H7 (cell line): Measurements from ENCODE around the gene MLLT1. TPM values are rescaled to one million over a fixed set of nuclear protein-coding genes. Genes with fewer than 3 reads are reported as not detected.

Experiments
- DNase-seq: peaks from one replicate; pipeline ENCODE4 v3.0.0; 2012
- H3K27me3 ChIP-seq: 2 replicates; pipeline ENCODE4 v1.6.0; 2011; ENCODE audit warnings: mild to moderate bottlenecking, low read length; ENCODE audit not compliant: control insufficient read depth, insufficient read depth
- H3K36me3 ChIP-seq: replicated peaks from 2 replicates; pipeline ENCODE4 v1.5.1; 2011; ENCODE audit warnings: low read length; ENCODE audit not compliant: control insufficient read depth, insufficient read depth
- H3K4me3 ChIP-seq: 2 replicates; pipeline ENCODE4 v1.5.1; 2011; ENCODE audit warnings: low read depth, mild to moderate bottlenecking, control low read depth, low read length, moderate library complexity; ENCODE audit not compliant: insufficient read depth
- total RNA-seq: library from RNA; depleted of rRNA; stranded (reverse); fragments of >200 nt; shearing (Covaris generic); gene quantifications from 2 replicates; pipeline ENCODE4 v1.2.3, GENCODE V29; 2014

The MLLT1 gene
- total RNA-seq, 1 experiment from 2014 or later = 17.3 TPM

GRCh38 chr19:6253954-6254733, 25.6 kb downstream of the MLLT1 start:
- Histone ChIP-seq H3K4me3 (no peak overlapping the region), H3K36me3 (peaks cover 7% of the 10 kb centered on the region), H3K27me3 (no peaks in the 10 kb centered on the region)
- peak; percentile 64 for DNase-seq

- DNase-seq = no peak
- Histone ChIP-seq H3K27me3 (no peaks in the 10 kb centered on the region), H3K4me3 (no peak overlapping the region), H3K36me3 (no peaks in the 10 kb centered on the region; the same call in 1 of the 2 replicates)
These were observed 27.7 kb downstream of the MLLT1 start for GRCh38 chr19:6252066-6252465.

GRCh38 chr19:6250909-6251308, 28.9 kb downstream of the MLLT1 start:
- no peaks in the 10 kb centered on the region for H3K27me3 ChIP-seq
- H3K36me3 ChIP-seq = no peaks in the 10 kb centered on the region; the same call in 1 of the 2 replicates
- no peak overlapping the region for H3K4me3 ChIP-seq
- DNase-seq = no peak

- H3K27me3 ChIP-seq = no peaks in the 10 kb centered on the region
- H3K4me3 ChIP-seq = no peak overlapping the region
- DNase-seq = no peak
- H3K36me3 ChIP-seq = no peaks in the 10 kb centered on the region; the same call in 1 of the 2 replicates
These were observed 29.7 kb downstream of the MLLT1 start for GRCh38 chr19:6250024-6250615.

- no peak for DNase-seq
- no peak overlapping the region for H3K4me3 ChIP-seq
- no peaks in the 10 kb centered on the region; the same call in 1 of the 2 replicates for H3K36me3 ChIP-seq
- H3K27me3 ChIP-seq = no peaks in the 10 kb centered on the region
These were observed 30.5 kb downstream of the MLLT1 start for GRCh38 chr19:6249296-6249695.

- no peak for DNase-seq
- Histone ChIP-seq H3K4me3 (no peak overlapping the region), H3K27me3 (no peaks in the 10 kb centered on the region), H3K36me3 (no peaks in the 10 kb centered on the region; the same call in 1 of the 2 replicates)
These were observed 30.9 kb downstream of the MLLT1 start for GRCh38 chr19:6248844-6249243.

GRCh38 chr19:6248341-6248740, 31.4 kb downstream of the MLLT1 start:
- Histone ChIP-seq H3K4me3 (no peak overlapping the region), H3K27me3 (no peaks in the 10 kb centered on the region), H3K36me3 (no peaks in the 10 kb centered on the region; the same call in 1 of the 2 replicates)
- no peak for DNase-seq

GRCh38 chr19:6247007-6247288, 32.8 kb downstream of the MLLT1 start:
- Histone ChIP-seq H3K27me3 (no peaks in the 10 kb centered on the region), H3K36me3 (no peaks in the 10 kb centered on the region; the same call in 1 of the 2 replicates), H3K4me3 (no peak overlapping the region)
- no peak for DNase-seq

- no peaks in the 10 kb centered on the region for H3K27me3 ChIP-seq
- DNase-seq = no peak
- H3K36me3 ChIP-seq = no peaks in the 10 kb centered on the region; the same call in 1 of the 2 replicates
- H3K4me3 ChIP-seq = no peak overlapping the region
These were observed 33.4 kb downstream of the MLLT1 start for GRCh38 chr19:6246174-6247006.

- no peak overlapping the region for H3K4me3 ChIP-seq
- peak; percentile 24 for DNase-seq
- no peaks in the 10 kb centered on the region for H3K27me3 ChIP-seq
- H3K36me3 ChIP-seq = no peaks in the 10 kb centered on the region
These were observed 37.1 kb downstream of the MLLT1 start for GRCh38 chr19:6242677-6243076.

GRCh38 chr19:6241680-6242377, 37.9 kb downstream of the MLLT1 start:
- Histone ChIP-seq H3K36me3 (no peaks in the 10 kb centered on the region), H3K27me3 (no peaks in the 10 kb centered on the region), H3K4me3 (no peak overlapping the region)
- peak; percentile 51 for DNase-seq

GRCh38 chr19:6241056-6241455, 38.7 kb downstream of the MLLT1 start:
- no peak for DNase-seq
- H3K4me3 ChIP-seq = no peak overlapping the region
- no peaks in the 10 kb centered on the region for H3K36me3 ChIP-seq
- no peaks in the 10 kb centered on the region for H3K27me3 ChIP-seq

GRCh38 chr19:6239871-6240676, 39.7 kb downstream of the MLLT1 start:
- DNase-seq = peak; percentile 81
- Histone ChIP-seq H3K36me3 (no peaks in the 10 kb centered on the region), H3K27me3 (no peaks in the 10 kb centered on the region), H3K4me3 (no peak overlapping the region)

- Histone ChIP-seq H3K4me3 (no peak overlapping the region), H3K36me3 (no peaks in the 10 kb centered on the region), H3K27me3 (no peaks in the 10 kb centered on the region)
- no peak for DNase-seq
These were observed 40.4 kb downstream of the MLLT1 start for GRCh38 chr19:6239401-6239844.
